HG03064 (cell line): ENCODE results near the gene FNTB.

Experiments used
- ATAC-seq: cut with Tn5 transposase; IDR thresholded peaks from one replicate; pipeline ENCODE4 v1.9.1; 2021; ENCODE audit warnings: low read depth; ENCODE audit not compliant: unreplicated experiment

FNTB gene

GRCh38 chr14:64973826-64974225 lies 12.9 kb upstream of the FNTB start:
- ATAC-seq: no peak

- ATAC-seq: no peak
Observed at GRCh38 chr14:64974563-64974962, 12.1 kb upstream of the FNTB start.

- ATAC-seq: no peak
Observed at GRCh38 chr14:64979336-64980074, 7.2 kb upstream of the FNTB start.

GRCh38 chr14:64983439-64984310 lies 3.0 kb upstream of the FNTB start:
- no peak for ATAC-seq

- no peak for ATAC-seq
Observed at GRCh38 chr14:64987438-64987767, 708 bp downstream of the FNTB start.

- ATAC-seq: no peak
Observed at GRCh38 chr14:64990296-64990695, 3.6 kb downstream of the FNTB start.

GRCh38 chr14:64990939-64991338 lies 4.2 kb downstream of the FNTB start:
- ATAC-seq: no peak

- ATAC-seq: no peak
Observed at GRCh38 chr14:64992328-64992885, 5.7 kb downstream of the FNTB start.

- no peak for ATAC-seq
Observed at GRCh38 chr14:64993266-64993930, 6.7 kb downstream of the FNTB start.

- ATAC-seq: no peak
Observed at GRCh38 chr14:64994540-64994939, 7.8 kb downstream of the FNTB start.

GRCh38 chr14:64995291-64995690 lies 8.6 kb downstream of the FNTB start:
- ATAC-seq: no peak

- no peak for ATAC-seq
Observed at GRCh38 chr14:64997108-64997794, 10.6 kb downstream of the FNTB start.

- ATAC-seq: no peak
Observed at GRCh38 chr14:64998455-64998931, 11.8 kb downstream of the FNTB start.

GRCh38 chr14:65000898-65001591 lies 14.3 kb downstream of the FNTB start:
- no peak for ATAC-seq

GRCh38 chr14:65001723-65002122 lies 15.0 kb downstream of the FNTB start:
- no peak for ATAC-seq

GRCh38 chr14:65002586-65003210 lies 16.0 kb downstream of the FNTB start:
- ATAC-seq: no peak

GRCh38 chr14:65003394-65003793 lies 16.7 kb downstream of the FNTB start:
- peak; percentile 73 for ATAC-seq

GRCh38 chr14:65006261-65006721 lies 19.6 kb downstream of the FNTB start:
- no peak for ATAC-seq

GRCh38 chr14:65007202-65007601 lies 20.5 kb downstream of the FNTB start:
- no peak for ATAC-seq
